HG03520 (cell line): ENCODE measurements around the gene CMKLR1.

Experiments used
- ATAC-seq: cut with Tn5 transposase; IDR thresholded peaks from one replicate; pipeline ENCODE4 v1.9.1; 2021; ENCODE audit warnings: mild to moderate bottlenecking, moderate library complexity; ENCODE audit not compliant: unreplicated experiment

Gene CMKLR1

DNA sequence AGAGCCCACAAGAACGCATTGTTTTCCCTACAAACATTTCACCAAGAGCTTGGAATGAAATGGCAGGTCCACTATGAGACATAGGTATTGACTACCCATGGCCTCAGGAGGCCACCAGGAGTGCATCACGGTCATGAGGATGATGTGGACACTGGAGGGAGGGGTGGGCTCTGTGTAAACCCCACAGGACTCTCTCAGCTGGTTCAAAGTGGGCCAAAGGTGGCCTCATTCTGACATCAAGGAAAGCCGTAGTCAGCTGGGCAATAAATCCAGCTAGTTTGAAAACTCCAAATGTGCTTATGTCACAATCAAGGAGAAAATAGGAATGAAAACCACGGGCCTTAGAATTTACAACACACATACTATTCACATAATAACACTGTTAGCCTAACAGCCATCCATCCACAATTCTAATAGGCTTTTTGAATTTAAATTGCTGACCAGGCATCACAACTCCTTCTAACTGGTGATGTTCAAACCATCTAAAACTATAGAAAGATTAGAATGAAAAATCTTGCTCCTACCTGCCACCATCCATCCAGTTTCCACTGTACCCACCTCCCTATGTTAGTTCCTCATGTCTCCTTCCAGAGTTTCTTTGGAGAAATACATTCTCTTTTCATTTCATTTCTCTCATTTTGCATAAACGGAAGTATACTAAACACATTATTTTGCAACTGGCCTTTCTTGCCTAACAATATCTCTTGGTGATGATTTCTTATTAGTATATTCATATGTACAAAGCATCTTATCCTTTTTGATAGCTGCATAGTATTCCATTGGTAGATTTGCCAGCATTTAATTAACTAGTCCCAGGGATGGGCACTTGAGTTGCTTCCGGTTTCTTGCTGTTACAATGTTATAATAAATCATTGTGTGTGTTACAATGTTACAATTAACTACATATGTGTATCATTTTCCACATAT lies 21.5 kb downstream of the CMKLR1 start:
- no peak for ATAC-seq

DNA sequence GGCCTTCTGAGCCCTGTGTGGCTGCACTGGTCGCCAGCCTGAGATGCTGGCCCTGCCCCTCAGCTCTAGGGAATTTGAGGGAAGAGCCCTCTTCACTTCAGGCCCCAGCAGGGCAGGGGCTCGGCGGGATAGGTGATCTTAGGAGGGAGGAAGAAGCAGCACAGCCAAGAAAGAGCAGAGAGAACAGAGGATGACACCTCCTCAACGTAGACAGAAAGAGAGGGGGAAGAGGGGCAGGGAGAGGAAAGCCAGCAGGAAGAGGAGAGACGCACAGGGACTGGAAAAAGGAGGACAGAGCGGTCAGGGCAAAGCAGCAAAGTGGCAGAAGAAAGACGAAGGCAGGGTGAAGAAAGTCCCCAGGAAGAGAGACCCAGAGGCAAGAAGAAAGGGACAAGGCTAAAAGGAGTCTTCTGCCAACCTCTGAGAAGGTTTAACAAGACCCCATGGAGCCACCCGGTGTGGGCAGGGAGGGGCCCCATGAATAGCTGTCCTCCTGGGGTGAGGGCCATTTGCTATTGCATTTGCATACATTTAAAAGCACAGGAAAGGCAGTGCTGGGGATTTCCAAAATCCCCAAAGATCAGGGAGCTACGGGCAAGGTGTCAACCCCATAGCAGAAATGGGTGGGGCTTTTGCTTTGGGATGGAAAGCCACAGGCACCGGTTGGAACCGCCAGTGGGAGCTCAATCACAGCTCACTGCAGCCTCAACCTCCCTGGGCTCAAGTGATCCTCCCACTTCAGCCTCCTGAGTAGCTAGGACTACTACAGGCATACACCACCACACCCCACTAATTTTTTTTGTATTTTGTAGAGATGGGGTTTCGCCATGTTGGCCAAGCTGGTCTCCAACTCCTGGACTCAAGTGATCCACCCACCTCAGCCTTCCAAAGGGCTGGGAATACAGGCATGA lies 22.7 kb downstream of the CMKLR1 start:
- ATAC-seq: no peak

DNA sequence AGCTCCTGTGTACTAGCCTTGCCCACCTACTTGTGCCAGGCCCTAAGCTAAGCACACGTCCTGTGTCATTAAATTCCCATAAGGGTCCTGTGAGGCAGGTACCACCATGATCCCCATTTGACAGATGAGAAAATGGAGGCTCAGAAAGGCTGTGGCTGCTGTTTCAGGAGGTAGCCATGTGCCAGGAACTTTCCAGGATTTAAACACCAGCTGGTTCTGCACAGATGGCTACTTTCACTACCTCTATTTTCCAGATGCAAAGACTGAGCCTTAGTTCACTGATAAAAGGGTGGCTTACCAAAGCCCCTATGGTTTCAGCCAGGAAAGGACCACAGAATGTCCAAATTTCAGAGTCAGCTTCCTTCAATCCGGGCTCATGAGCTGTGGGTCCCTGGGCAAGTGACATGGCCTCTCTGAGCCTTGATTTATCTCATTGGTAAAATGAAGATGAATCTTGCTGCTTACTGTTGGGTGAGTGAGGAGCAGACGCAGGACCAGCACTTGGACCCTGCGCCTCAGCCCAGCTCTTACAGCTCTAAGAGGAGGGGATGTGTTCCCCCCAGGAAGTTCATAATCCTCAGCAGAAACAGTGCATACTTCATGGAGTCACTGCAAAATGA lies 23.5 kb downstream of the CMKLR1 start:
- ATAC-seq: no peak

DNA sequence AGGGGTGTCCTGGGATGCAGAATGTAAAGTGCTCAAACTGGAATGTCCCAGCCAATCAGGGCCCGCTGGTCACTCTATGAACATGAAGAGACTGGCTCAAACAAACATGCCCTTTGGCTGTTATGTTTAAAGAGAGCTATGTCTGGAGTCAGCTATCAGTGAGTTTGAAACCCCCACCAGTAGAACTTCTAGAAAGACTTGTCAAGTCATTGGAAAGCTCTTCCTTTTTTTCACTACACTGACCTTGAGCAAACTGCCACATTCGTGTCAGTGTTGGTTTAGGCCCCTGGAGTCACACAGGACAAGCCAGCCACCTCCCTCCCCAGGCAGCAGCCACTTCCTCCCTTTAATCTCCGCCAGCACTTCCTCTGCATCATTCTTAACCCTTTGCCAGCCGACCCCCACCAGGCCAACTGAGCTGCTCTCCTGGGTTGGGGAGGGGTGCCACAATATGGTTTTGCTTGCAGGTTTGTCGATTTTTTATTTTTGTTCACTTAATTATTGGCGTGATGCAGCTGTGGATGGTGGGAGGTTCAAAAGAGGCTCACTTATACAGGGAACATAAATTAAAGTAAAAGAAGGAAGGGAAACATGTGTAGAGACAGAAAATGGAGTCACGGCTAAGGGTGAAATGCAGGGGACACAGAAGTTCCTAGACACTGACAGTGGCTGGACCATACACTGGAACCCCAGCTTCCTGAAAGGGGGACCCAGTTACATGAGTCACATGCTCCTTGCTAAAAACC lies 25.3 kb downstream of the CMKLR1 start:
- ATAC-seq: no peak

DNA sequence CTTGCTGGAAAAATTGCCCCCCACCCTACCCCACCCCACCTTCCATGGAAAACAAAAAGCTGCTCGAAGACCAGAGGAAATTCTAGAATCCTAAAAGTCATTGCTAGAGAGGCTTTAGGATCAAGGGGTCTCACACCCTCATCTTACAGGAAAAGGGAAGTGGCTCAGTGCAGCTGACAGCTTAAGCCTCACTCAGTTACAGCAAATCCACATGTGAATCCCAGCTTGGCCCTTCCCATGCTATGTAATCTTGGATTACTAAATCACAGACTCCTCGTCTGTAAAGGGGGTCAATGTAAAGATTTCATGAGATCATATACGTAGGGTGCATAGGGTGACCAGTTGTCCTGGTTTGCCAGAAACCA lies 25.9 kb downstream of the CMKLR1 start:
- ATAC-seq: no peak

DNA sequence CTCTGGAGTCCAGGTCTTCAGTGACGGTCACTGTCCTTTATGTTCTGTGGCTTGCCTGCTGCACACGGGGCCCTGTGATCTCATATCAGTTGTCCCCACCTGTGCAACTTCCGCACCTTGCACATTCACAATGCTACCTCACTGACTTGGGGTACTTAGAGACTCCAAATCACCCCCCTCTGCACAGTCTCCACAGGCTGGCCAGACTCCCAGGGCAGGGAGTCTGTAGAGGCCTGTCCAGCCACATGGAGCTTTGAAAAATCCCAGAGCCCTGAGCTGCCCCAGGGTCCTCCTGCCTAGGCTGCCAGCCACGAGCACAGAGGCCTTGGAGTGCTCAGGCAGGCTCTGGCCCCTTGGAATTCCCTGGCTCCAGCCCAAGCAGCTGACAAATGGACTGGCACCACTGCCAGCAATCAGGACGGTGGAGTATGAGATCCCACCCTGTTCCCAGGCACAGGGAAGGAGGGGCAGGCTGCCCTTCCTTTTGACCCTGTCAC lies 26.4 kb downstream of the CMKLR1 start:
- ATAC-seq: no peak

DNA sequence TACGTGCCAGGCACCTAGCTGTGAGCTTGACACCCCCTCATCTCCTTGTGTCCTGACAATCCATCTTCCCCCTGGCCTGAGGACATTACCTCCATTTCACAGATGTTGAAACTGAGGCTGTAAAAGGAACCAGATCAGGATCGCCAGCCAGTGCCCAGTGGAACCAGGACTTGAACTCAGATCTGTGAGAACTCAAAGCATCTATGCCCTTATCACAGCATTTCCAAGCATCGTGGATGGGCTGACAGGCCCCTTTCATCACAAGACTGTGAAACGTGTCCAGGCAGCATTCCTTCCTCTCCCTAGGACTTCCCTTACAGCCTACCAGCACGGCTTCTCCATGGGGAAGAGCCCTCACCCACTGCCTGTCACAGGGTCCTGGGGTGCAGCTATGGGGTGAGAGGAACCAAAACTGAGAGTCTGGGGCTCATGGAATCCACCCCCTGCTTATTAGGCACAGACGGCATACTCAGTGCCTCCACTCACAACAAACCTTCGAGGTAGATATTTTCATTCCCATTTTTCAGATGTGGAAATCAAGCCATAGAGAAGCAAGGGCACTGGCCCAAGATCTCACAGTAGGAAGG lies 26.9 kb downstream of the CMKLR1 start:
- ATAC-seq: no peak

DNA sequence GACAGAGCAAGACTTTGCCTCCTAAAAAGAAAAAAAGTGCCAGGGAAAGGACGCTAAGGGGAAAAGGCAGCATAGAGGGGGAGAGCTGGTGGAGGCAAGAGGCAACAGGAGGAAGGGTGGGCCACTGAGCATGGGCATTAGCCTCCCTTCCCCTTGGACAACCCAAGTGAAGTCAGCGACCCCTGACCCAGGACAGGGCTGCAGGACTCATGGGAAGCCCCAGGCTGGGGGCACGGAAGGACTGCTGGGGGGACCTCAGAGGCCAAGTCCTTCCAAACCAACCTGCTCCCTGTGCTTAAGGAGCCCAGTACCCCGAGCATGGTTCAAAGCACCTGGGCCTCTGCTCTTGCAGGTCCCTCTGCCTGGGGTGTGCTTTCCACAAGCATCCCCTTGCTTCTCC lies 27.5 kb downstream of the CMKLR1 start:
- ATAC-seq: no peak

DNA sequence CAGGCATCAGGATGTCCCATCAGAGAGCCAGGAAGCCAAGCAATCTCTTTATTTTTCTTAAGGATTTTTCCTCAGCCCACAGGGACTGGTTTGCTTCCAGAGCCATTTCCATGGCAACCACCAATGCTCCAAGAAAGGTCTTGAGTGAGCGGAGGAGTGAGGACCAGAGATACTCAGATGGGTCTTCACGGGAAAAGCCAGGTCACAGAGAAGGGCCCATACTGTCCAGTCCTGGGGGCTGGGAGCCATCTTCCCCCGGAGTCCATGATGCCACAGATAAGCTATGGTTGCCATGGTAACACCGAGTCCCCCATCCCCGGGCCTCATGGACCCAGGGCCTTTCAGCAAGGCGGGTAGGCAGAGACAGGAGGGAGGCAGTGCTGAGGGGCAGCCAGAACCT lies 28.6 kb downstream of the CMKLR1 start:
- ATAC-seq: no peak

DNA sequence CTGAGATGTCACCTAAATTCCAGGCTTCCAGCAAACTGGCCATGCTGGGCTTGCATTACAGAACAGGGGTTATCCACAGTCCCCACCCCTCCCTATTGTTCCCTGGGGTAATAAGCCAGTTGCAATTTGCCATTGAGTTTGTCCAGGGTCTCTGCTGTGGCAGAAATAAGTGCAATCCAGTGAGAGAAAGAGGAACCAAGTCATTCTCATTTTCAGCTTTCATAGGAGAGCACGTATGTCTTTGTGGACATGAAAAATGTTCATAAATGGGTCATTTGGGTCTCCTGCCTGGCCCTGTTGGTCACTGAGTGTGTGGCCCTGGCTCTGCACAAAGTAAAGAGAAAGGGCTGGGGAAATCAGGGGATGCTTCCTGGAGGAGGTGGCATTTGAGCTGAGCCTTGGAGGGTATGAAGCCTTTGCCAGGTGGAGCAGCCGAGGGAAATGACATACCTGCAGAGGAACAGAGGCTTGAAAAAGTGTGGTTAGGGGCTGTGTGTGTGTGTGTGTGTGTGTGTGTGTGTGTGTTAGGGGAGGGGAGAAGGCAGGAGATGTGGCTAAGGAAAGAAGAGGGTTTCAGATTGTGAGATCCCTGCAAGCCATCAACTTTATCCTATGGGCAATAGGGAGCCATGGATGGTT lies 29.3 kb downstream of the CMKLR1 start:
- ATAC-seq: no peak

DNA sequence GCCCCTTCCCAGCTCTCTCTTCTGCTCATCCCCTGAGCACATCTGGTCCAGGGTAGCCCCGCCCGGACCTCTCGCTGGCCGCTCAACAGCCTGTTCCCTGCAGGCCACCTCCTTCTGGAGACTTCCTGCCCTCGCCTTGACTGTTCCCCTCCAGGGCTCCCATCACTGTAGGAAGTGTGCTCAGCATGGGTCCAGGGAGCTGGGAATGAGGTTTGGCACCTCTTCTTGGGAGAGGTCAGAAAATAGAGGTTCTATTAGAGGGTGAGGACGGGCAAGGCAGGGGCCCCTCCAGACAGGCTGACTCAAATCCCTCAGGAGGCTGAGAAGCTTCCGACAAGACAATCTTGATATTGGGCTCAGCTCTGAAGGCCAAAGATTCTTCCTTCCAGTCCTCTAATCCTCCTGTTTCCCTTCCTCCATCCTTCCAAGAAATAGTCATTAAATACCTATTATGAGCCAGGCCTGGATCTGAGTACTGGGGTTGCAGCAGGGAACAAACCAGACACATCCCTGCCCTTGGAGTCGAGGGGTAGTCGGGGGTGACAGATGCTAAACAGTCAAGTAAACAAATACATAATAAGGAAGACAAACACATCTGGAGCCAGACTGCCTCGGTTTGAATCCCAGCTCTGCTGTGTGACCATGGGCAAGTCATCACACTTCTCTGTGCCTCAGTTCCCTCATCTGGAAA lies 30.6 kb downstream of the CMKLR1 start:
- ATAC-seq: no peak

DNA sequence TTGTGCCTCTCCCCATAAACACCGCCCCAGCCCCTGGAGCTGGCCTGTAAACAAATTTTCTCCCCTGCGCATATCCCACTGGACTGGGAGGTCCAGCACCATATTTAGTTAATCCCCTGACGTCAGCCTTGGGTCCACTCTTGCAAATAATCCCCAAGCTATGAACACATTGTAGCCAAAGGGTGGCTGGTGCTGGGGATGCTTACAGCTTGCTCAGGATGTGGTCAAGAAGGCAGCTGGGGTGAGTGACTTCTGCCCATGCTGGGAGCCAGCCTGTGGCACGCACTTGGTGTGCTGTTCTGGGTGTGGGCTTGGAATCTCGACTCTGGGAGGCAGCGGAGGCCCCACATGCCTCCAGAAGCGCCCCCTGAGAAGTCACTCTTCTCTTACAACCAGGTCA lies 32.1 kb downstream of the CMKLR1 start:
- no peak for ATAC-seq

DNA sequence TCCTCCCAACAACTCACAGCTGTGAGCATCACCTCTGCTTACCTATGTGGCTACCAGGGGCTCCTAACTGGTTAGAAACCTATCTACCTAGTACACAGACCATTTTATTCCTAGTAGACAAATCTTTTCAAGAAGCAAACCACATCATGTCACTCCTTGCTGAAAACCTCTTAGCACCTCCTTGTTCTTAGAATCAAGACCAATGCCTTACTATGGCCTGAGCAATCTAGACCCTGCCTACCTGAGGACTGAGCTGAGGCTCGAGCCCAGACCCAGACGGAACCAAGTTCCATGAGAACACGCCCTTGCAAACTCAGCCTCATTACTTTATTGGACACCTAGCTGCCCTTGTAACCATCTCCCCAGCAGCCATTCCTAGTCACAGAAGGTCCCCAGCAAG lies 32.6 kb downstream of the CMKLR1 start:
- no peak for ATAC-seq

DNA sequence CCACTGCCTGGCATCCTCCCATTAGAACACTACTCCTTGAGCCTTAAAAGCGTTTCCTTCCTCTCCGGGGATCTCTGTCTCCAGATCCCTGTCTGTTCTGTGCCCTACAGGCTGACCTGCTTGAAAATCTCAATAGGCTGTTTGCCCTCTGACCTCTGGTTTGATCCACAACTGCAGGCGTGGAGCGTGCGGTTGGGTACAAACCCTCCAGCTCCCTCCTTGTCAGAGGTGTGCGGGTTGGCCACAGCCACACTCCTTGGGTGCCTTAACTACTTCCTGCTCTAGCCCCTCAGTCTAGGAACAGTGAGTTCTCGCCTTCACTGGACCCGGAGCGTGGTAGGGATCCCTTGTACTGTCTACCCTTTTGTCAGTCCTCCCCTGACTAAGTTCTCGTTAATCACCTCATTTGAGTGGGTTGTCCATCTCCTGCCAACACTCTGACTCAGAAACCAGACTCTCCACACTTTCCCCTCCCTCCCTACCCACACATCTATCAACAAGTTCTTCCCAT lies 33.1 kb downstream of the CMKLR1 start:
- ATAC-seq: no peak

DNA sequence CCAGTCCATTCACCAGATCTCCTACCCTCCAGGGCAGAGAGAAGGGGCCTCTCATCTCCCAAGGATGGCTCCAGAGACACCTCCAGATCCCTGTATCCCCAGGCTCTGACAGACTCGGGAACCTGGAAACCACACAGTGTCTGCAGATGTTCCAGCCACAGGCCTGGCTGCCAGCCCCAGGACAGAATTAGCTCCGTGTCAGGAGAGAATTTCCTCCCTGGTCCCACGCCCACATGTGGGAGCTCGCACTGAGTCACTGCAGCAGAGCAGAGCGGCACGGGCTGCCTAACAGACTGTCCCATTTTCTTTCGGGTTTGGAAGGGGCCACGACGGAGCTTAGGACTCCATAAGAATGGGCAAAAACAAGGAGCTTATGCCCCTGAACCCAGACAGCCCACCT lies 33.6 kb downstream of the CMKLR1 start:
- ATAC-seq: no peak

DNA sequence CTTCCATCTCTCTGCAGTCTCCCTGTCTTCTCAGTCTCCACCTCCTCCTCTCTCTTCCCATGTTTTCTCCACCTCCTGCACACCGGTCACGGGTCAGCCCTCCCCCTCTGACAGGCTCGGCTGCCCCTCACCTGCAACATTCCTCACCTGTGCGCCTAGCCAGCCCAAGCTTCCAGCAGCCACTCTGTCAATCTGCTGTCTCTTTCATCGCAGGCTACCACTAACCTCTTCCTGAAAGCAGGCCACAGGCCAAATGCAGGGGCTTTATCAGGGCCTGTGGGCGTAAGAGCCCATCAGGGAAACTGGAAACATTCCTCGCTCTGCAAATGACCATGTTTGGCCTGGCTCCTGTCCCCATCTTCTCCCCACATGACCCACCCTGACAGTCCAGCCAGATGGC lies 34.5 kb downstream of the CMKLR1 start:
- no peak for ATAC-seq

DNA sequence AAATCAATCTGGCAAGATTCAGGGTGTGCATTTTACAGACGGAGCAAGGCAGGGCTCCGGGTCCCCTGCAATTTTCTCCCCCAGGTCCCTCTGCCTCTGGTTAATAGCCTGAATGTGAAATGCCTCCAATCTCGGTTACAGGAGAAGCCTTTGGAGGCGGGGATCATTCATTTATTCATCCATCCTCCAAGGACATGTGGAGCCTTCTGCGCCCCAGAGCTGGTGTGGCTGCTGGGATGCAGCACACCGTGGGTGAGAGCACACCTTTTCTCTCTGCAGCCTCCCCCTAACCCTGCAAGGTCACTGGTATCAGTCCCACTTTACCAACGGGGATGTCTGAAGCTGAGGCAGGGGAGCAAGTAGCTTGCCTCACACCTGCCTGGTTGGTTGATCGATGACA lies 35.4 kb downstream of the CMKLR1 start:
- no peak for ATAC-seq

DNA sequence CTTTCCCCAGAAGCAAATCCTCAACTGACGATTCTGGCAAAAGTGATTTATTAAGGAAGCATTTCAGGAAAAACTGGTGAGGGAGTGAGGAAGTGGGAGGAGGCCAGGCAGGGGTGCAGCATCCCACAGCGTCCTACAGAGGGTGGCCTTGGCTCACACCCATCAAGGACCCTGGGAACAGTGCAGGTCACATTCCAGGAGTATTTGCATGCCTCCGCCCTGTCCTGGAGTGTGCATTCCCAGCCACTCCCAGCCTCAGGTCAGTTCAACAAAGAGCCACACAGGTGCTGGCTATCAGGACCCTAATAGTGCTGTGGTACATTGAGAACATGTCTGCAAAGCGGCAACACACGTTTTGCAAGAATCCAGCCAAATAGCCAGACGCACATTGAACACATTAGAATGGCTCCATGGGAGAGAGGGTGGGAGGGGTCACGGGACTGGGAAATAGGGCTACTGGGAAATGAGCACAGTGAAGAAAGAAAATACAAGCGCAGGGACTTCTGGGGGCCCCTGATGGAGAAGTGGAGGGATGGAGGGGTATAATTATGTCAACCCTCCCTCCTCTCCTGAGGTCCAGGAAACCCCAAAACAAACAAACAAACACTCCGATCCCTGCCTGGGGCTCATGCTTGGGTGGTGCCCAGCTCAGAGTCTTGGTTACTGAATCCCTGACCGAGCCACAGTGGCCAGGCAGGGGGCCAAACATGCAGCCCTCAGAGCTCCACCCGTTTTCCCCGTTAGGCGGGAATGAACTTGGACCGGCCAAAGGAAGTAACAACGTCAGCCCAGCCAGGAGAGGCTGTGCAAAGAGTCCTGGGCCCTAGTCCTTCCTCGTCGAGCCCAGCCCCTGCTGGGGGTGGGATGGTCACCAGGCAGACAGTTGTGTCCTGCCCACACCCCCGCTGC lies 36.5 kb downstream of the CMKLR1 start:
- no peak for ATAC-seq
